HUES64 (cell line): Measurements from ENCODE around the gene IRF9.

Experiments
- H3K27ac ChIP-seq: 2 replicates; pipeline ENCODE4 v1.7.0; 2013; ENCODE audit warnings: low read depth, low read length, inconsistent platforms
- H3K27me3 ChIP-seq: 2 replicates; pipeline ENCODE4 v1.6.1; 2013; ENCODE audit warnings: mild to moderate bottlenecking, low read length; ENCODE audit not compliant: insufficient read depth
- H3K36me3 ChIP-seq: 2 replicates; pipeline ENCODE4 v1.6.1; 2013; ENCODE audit warnings: mild to moderate bottlenecking, low read length; ENCODE audit not compliant: insufficient read depth
- H3K4me1 ChIP-seq: 2 replicates; pipeline ENCODE4 v1.6.1; 2013; ENCODE audit warnings: mild to moderate bottlenecking, low read length, moderate library complexity; ENCODE audit not compliant: insufficient read depth
- H3K4me3 ChIP-seq: 2 replicates; pipeline ENCODE4 v1.5.1; 2013; ENCODE audit warnings: mild to moderate bottlenecking, low read length, moderate library complexity
- H3K9ac ChIP-seq: 2 replicates; pipeline ENCODE4 v1.6.1; 2013; ENCODE audit warnings: mild to moderate bottlenecking, low read depth, low read length
- H3K9me3 ChIP-seq: 2 replicates; pipeline ENCODE4 v1.6.1; 2013; ENCODE audit warnings: low read depth, low read length; ENCODE audit not compliant: insufficient read depth
- WGBS: fragments of 150-250, 120-280 bp; methylation state at CpG from one replicate; pipeline ENCODE4 v1.1.7; 2013; ENCODE audit warnings: missing lambda C conversion rate; 5-methylcytosine and 5-hydroxymethylcytosine counted together

The IRF9 gene

DNA sequence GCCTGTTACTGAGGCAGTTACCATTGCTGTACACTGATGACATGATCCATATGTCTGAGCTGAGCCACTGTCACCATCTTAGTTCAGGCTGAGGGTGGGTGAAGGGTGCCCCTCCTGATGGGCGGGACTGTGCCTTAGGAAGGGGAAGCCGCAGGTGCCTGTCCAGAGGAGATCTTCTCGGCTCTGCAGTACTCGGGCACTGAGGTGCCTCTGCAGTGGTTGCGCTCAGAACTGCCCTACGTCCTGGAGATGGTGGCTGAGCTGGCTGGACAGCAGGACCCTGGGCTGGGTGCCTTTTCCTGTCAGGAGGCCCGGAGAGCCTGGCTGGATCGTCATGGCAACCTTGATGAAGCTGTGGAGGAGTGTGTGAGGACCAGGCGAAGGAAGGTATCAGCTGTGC lies 10.1 kb upstream of the IRF9 start:
- H3K9me3 ChIP-seq: no peaks in the 10 kb centered on the region
- H3K4me3 ChIP-seq: no peak overlapping the region
- WGBS: 94% methylated on average over 8 of the region's 9 CpGs
- H3K9ac ChIP-seq: no peak overlapping the region
- H3K27ac ChIP-seq: no peak overlapping the region
- peaks cover 4% of the 10 kb centered on the region; the same call in 1 of the 2 replicates for H3K4me1 ChIP-seq
- H3K36me3 ChIP-seq: peaks cover 65% of the 10 kb centered on the region
- H3K27me3 ChIP-seq: no peaks in the 10 kb centered on the region

DNA sequence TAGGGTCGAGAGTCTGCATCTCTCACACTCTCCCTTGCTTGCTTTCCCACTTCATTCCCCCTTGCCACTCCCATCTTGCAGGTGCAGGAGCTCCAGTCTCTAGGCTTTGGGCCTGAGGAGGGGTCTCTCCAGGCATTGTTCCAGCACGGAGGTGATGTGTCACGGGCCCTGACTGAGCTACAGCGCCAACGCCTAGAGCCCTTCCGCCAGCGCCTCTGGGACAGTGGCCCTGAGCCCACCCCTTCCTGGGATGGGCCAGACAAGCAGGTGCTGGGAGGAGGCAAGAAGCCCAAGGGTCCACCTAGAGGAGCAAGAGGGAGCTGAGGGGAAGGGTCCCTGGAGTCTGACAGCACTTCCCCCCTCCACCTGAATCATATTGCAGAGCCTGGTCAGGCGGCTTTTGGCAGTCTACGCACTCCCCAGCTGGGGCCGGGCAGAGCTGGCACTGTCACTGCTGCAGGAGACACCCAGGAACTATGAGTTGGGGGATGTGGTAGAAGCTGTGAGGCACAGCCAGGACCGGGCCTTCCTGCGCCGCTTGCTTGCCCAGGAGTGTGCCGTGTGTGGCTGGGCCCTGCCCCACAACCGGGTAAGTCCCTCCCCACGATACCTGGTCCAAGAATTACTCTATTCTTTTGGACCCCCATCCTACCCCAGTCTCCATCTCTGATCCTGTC lies 9.5 kb upstream of the IRF9 start:
- peaks cover 70% of the 10 kb centered on the region for H3K36me3 ChIP-seq
- no peak overlapping the region for H3K9ac ChIP-seq
- no peaks in the 10 kb centered on the region for H3K27me3 ChIP-seq
- H3K27ac ChIP-seq: no peak overlapping the region
- peaks cover 4% of the 10 kb centered on the region; the same call in 1 of the 2 replicates for H3K4me1 ChIP-seq
- WGBS: 95% methylated on average over 16 of the region's 16 CpGs
- H3K4me3 ChIP-seq: no peak overlapping the region
- no peaks in the 10 kb centered on the region for H3K9me3 ChIP-seq

DNA sequence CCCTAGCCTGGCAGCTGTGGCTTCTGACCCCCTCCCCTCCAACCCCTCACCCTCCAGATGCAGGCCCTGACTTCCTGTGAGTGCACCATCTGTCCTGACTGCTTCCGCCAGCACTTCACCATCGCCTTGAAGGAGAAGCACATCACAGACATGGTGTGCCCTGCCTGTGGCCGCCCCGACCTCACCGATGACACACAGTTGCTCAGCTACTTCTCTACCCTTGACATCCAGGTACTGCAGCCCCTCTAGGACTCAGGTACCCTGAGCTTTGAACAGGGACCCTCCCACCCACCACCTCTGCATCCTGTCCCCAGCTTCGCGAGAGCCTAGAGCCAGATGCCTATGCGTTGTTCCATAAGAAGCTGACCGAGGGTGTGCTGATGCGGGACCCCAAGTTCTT lies 6.0 kb upstream of the IRF9 start:
- Histone ChIP-seq H3K27ac (no peak overlapping the region), H3K9me3 (no peaks in the 10 kb centered on the region), H3K9ac (no peak overlapping the region), H3K4me3 (no peak overlapping the region), H3K36me3 (peaks cover 82% of the 10 kb centered on the region), H3K27me3 (no peaks in the 10 kb centered on the region), H3K4me1 (no peaks in the 10 kb centered on the region)
- 98% methylated on average over 10 of the region's 10 CpGs for WGBS

DNA sequence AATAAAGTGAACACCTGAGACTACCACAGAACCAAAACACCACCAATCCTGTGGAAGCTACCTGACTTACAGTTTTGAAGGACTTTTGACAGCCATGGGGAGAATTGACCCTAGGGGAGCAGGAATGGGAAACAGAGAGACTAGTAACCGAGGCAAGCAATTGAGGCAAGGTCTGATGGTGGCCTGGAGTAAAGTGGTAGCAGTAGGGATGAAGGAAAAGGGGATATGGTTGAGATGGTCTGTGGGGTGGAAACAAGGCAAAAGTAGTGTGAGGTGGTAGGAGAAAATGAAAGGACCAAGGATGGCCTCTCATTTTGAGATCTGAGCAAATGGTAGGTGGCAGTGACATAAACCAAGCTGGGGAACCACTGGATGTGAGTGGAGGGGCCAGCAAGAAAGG lies 4.2 kb upstream of the IRF9 start:
- Histone ChIP-seq H3K27me3 (no peaks in the 10 kb centered on the region), H3K9me3 (no peaks in the 10 kb centered on the region), H3K36me3 (peaks cover 72% of the 10 kb centered on the region), H3K9ac (no peak overlapping the region), H3K27ac (no peak overlapping the region), H3K4me3 (no peak overlapping the region), H3K4me1 (peaks cover 3% of the 10 kb centered on the region; the same call in 1 of the 2 replicates)
- 88% methylated on average over 1 of the region's 1 CpG for WGBS

DNA sequence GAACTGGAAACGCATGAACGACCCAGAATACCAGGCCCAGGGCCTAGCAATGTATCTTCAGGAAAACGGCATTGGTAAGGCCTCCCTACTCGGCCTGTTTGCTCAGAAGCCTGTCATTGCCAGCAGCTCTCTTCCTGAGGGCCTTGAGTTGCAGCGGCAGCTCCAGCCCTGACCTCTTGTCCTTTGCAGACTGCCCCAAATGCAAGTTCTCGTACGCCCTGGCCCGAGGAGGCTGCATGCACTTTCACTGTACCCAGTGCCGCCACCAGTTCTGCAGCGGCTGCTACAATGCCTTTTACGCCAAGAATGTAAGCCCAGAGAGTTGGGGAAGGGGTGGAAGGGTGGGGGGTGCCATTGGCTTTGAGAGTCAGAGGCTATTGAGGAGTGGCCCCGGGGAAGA lies 3.7 kb upstream of the IRF9 start:
- Histone ChIP-seq H3K27ac (no peak overlapping the region), H3K4me3 (no peak overlapping the region), H3K9ac (no peak overlapping the region), H3K9me3 (no peaks in the 10 kb centered on the region), H3K36me3 (peaks cover 67% of the 10 kb centered on the region), H3K27me3 (no peaks in the 10 kb centered on the region), H3K4me1 (peaks cover 3% of the 10 kb centered on the region; the same call in 1 of the 2 replicates)
- 96% methylated on average over 12 of the region's 12 CpGs for WGBS

DNA sequence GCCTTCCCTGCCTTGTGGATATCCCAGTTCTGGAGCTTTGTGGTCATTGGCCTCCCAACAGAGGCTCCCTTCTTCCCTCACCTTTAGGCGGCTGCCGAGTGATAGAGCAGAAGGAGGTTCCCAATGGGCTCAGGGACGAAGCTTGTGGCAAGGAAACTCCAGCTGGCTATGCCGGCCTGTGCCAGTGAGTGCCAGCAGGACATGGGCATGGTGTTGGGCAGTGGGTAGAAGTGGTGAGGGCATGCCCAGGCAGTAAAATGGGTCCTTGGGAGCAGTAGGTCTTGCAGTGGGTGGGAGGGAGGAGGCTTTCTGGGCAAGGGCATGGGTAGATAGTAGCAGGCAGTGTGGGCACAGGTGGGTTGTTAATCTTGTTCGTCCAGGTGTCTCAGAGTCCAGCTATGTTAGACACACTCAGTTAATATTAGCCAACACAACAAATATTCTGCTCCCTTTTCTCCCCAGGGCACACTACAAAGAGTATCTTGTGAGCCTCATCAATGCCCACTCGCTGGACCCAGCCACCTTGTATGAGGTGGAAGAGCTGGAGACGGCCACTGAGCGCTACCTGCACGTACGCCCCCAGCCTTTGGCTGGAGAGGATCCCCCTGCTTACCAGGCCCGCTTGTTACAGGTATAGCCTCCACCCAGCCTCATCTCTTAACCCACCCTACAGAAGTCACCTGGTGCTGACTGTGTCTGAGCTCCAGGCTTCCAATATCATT lies 1.1 kb upstream of the IRF9 start:
- Histone ChIP-seq H3K4me1 (peaks cover 3% of the 10 kb centered on the region; the same call in 1 of the 2 replicates), H3K9ac (no peak overlapping the region), H3K27ac (no peak overlapping the region), H3K9me3 (no peaks in the 10 kb centered on the region), H3K4me3 (no peak overlapping the region), H3K36me3 (peaks cover 70% of the 10 kb centered on the region), H3K27me3 (no peaks in the 10 kb centered on the region)
- 94% methylated on average over 11 of the region's 11 CpGs for WGBS

DNA sequence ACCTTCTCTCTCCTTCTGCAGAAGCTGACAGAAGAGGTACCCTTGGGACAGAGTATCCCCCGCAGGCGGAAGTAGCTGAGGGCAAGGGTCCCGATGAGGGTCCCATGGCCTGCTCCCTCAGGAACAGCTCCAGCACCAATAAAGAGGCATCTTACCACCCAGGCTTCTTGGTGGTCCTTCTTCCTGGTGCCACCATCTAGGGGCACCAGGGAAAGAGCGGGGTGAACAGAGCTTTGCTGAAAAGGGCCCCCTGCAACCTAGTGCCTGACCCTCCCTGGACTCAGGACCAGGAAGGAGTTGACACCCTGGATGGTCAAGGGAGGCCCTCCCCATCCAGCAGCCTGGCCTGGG lies 591 bp upstream of the IRF9 start:
- Histone ChIP-seq H3K9ac (no peak overlapping the region), H3K9me3 (no peaks in the 10 kb centered on the region), H3K4me3 (no peak overlapping the region), H3K27me3 (no peaks in the 10 kb centered on the region), H3K27ac (no peak overlapping the region; the same call in 1 of the 2 replicates), H3K4me1 (peaks cover 3% of the 10 kb centered on the region; the same call in 1 of the 2 replicates), H3K36me3 (peaks cover 70% of the 10 kb centered on the region)
- 93% methylated on average over 4 of the region's 4 CpGs for WGBS

DNA sequence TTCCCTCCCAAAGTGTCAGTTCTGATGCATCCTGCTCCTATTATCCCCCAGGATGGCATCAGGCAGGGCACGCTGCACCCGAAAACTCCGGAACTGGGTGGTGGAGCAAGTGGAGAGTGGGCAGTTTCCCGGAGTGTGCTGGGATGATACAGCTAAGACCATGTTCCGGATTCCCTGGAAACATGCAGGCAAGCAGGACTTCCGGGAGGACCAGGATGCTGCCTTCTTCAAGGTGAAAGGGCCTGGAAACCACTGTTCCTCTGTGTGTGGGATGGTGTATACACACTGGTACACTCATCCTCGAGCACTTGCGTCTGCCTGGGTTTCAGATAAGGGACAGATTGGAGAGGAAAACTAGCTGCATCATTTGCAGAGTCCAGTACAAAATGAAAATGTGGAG lies 1.0 kb downstream of the IRF9 start:
- H3K9ac ChIP-seq: no peak overlapping the region
- no peaks in the 10 kb centered on the region for H3K27me3 ChIP-seq
- H3K4me1 ChIP-seq: peaks cover 3% of the 10 kb centered on the region; the same call in 1 of the 2 replicates
- 0 out of 2 replicates have a peak overlapping the region, but pooled peaks have one; percentile 58 for H3K4me3 ChIP-seq
- no peak overlapping the region for H3K27ac ChIP-seq
- WGBS: 95% methylated on average over 8 of the region's 8 CpGs
- peaks cover 66% of the 10 kb centered on the region for H3K36me3 ChIP-seq
- no peaks in the 10 kb centered on the region for H3K9me3 ChIP-seq

DNA sequence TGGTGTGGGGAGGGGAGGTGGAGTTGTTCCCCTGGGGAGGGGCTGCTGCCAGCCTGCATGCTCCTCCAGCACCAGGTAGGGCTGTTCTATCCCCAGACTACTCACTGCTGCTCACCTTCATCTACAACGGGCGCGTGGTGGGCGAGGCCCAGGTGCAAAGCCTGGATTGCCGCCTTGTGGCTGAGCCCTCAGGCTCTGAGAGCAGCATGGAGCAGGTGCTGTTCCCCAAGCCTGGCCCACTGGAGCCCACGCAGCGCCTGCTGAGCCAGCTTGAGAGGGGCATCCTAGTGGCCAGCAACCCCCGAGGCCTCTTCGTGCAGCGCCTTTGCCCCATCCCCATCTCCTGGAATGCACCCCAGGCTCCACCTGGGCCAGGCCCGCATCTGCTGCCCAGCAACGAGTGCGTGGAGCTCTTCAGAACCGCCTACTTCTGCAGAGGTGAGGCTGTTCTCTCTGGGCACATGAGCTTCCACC lies 3.5 kb downstream of the IRF9 start:
- Histone ChIP-seq H3K4me1 (peaks cover 3% of the 10 kb centered on the region; the same call in 1 of the 2 replicates), H3K9me3 (no peaks in the 10 kb centered on the region), H3K4me3 (no peak overlapping the region), H3K27ac (no peak overlapping the region), H3K9ac (no peak overlapping the region), H3K36me3 (peaks cover 48% of the 10 kb centered on the region), H3K27me3 (no peaks in the 10 kb centered on the region)
- 94% methylated on average over 14 of the region's 14 CpGs for WGBS

DNA sequence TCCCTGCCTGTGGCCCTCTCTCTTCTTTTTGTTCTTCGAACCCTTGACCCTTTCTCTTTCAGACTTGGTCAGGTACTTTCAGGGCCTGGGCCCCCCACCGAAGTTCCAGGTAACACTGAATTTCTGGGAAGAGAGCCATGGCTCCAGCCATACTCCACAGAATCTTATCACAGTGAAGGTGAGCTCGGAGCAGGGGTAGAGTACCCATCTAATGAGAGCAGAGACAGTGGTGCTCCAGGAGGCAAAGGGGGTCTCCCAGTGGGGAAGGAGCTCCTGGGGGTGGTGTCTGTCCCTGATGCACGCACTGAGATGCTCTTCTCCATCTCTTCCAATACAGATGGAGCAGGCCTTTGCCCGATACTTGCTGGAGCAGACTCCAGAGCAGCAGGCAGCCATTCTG lies 4.7 kb downstream of the IRF9 start:
- no peak overlapping the region for H3K27ac ChIP-seq
- WGBS: 93% methylated on average over 5 of the region's 5 CpGs
- H3K36me3 ChIP-seq: peaks cover 35% of the 10 kb centered on the region
- no peaks in the 10 kb centered on the region for H3K9me3 ChIP-seq
- H3K4me3 ChIP-seq: no peak overlapping the region
- peaks cover 3% of the 10 kb centered on the region; the same call in 1 of the 2 replicates for H3K4me1 ChIP-seq
- no peaks in the 10 kb centered on the region for H3K27me3 ChIP-seq
- no peak overlapping the region for H3K9ac ChIP-seq

DNA sequence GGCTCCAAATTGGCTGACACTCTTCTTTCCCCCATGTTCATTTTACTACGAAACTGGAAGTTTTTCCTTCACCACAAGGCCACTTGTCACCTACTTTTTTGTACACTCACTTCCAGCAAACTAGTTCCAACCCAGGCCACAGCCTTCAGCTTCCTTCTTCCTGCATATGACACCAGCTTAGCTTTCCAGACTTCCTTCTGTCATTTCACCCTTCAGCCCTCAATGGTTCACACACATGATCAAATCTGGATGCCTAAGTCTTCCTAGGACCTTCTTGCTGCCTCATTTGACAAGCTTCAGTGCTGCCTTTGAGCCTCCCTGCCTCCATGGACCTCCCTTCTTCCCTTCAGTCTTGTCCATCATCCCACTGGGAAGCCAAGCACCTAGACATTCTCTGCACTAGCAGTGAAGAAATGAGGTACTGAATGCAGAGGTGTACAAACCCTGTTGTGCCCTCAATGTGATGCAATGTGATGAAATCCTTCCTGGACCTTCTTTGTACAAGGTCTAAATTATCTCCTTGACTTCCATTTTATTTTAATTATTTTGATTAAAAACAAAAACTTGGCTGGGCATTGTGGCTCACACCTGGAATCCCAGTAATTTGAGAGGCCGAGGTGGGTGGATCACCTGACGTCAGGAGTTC lies 6.5 kb downstream of the IRF9 start:
- peaks cover 35% of the 10 kb centered on the region for H3K36me3 ChIP-seq
- no peak overlapping the region for H3K4me3 ChIP-seq
- no peaks in the 10 kb centered on the region for H3K4me1 ChIP-seq
- H3K9ac ChIP-seq: no peak overlapping the region
- H3K9me3 ChIP-seq: no peaks in the 10 kb centered on the region
- 91% methylated on average over 3 of the region's 3 CpGs for WGBS
- no peak overlapping the region for H3K27ac ChIP-seq
- no peaks in the 10 kb centered on the region for H3K27me3 ChIP-seq
